ENCODE results near the gene CAMK1G.

- TF ChIP-seq, protein P1, sequence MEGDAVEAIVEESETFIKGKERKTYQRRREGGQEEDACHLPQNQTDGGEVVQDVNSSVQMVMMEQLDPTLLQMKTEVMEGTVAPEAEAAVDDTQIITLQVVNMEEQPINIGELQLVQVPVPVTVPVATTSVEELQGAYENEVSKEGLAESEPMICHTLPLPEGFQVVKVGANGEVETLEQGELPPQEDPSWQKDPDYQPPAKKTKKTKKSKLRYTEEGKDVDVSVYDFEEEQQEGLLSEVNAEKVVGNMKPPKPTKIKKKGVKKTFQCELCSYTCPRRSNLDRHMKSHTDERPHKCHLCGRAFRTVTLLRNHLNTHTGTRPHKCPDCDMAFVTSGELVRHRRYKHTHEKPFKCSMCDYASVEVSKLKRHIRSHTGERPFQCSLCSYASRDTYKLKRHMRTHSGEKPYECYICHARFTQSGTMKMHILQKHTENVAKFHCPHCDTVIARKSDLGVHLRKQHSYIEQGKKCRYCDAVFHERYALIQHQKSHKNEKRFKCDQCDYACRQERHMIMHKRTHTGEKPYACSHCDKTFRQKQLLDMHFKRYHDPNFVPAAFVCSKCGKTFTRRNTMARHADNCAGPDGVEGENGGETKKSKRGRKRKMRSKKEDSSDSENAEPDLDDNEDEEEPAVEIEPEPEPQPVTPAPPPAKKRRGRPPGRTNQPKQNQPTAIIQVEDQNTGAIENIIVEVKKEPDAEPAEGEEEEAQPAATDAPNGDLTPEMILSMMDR (IDR thresholded peaks at IDR 0.05 in 2 of 3, conservative IDR thresholded peaks at IDR 0.05 in 1 of 3; ENCODE audit: borderline replicate concordance in 1 of 3, insufficient read depth in 1 of 3, low read depth in 2 of 3, low read length in 2 of 3), result no peak
- TF ChIP-seq REST (IDR thresholded peaks at IDR 0.05; ENCODE audit: low read depth) (no peak), POLR2AphosphoS5 (IDR thresholded peaks at IDR 0.05; ENCODE audit: low read depth, low read length) (no peak), POLR2A (IDR thresholded peaks at IDR 0.05; ENCODE audit: borderline replicate concordance, extremely low read depth, insufficient read depth, insufficient read length) (no peak), EZH2 (IDR thresholded peaks at IDR 0.05) (no peak), TCF7L2 (IDR thresholded peaks at IDR 0.05; ENCODE audit: borderline replicate concordance, extremely low read depth, insufficient read depth, insufficient read length) (no peak), YY1 (IDR thresholded peaks at IDR 0.05; ENCODE audit: extremely low read depth, insufficient replicate concordance, low read depth, low read length) (no peak), JUND (IDR thresholded peaks at IDR 0.05) (no peak), MAX (IDR thresholded peaks at IDR 0.05) (no peak)
- TF ChIP-seq, protein P2, sequence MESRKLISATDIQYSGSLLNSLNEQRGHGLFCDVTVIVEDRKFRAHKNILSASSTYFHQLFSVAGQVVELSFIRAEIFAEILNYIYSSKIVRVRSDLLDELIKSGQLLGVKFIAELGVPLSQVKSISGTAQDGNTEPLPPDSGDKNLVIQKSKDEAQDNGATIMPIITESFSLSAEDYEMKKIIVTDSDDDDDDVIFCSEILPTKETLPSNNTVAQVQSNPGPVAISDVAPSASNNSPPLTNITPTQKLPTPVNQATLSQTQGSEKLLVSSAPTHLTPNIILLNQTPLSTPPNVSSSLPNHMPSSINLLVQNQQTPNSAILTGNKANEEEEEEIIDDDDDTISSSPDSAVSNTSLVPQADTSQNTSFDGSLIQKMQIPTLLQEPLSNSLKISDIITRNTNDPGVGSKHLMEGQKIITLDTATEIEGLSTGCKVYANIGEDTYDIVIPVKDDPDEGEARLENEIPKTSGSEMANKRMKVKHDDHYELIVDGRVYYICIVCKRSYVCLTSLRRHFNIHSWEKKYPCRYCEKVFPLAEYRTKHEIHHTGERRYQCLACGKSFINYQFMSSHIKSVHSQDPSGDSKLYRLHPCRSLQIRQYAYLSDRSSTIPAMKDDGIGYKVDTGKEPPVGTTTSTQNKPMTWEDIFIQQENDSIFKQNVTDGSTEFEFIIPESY (IDR thresholded peaks at IDR 0.05; ENCODE audit: extremely low read depth, insufficient replicate concordance, low read length), result no peak
Observed at GRCh38 chr1:209595599-209596285, 12.2 kb downstream of the CAMK1G start.
